Panc1 (cell line): ENCODE results near the gene CRABP1. TPM values are rescaled to one million over a fixed set of nuclear protein-coding genes. Genes with fewer than 3 reads are reported as not detected.
A peak's percentile ranks its signal among the peaks of the same experiment; 100 is the strongest.

ENCODE experiments used
- ATAC-seq: fragments of 200-7000 bp; cut with Tn5 transposase; 2 replicates; pipeline ENCODE4 v1.9.1; 2020; ENCODE audit warnings: mild to moderate bottlenecking, moderate library complexity
- BruUV-seq: library from RNA; stranded (reverse); fragments of 400-500 nt; replicated peaks from 2 replicates; lab custom pipeline; 2021; lab: Mats Ljungman, UMichigan
- CTCF ChIA-PET: fragments of 300-600 bp; sonication (Branson Sonifier 250); formaldehyde crosslinking; loops from one replicate; lab custom pipeline; 2022; ENCODE audit warnings: antibody characterized with exemption; lab: Charles Lee
- POLR2A ChIA-PET: fragments of 300-600 bp; sonication (Branson Sonifier 250); formaldehyde crosslinking; loops from one replicate; lab custom pipeline; 2022; ENCODE audit warnings: antibody characterized with exemption; lab: Charles Lee
- DNase-seq: peaks from one replicate; pipeline ENCODE4 v3.0.0-alpha.2; 2010; ENCODE audit warnings: low read depth, low spot score
- H3K27ac ChIP-seq: 2 replicates; pipeline ENCODE4 v1.5.1; 2011; ENCODE audit warnings: mild to moderate bottlenecking, low read length, inconsistent platforms
- H3K27me3 ChIP-seq: fragments of 200-500 bp; sonication (Bioruptor generic); 2 replicates; pipeline ENCODE4 v1.6.0; 2014; ENCODE audit warnings: low read length, inconsistent platforms; ENCODE audit not compliant: control insufficient read depth, insufficient read depth
- H3K36me3 ChIP-seq: fragments of 200-500 bp; sonication (Bioruptor generic); 2 replicates; pipeline ENCODE4 v1.5.1; 2014; ENCODE audit warnings: inconsistent platforms, mild to moderate bottlenecking, low read length, moderate library complexity; ENCODE audit not compliant: control insufficient read depth, insufficient read depth
- H3K4me1 ChIP-seq: 2 replicates; pipeline ENCODE4 v1.5.1; 2011; ENCODE audit warnings: inconsistent platforms, mild to moderate bottlenecking, low read length, moderate library complexity; ENCODE audit not compliant: control insufficient read depth, insufficient read depth
- H3K4me3 ChIP-seq, 2 experiments: 2 replicates each; pipeline ENCODE4 v1.5.1; 2011 to 2012; ENCODE audit warnings: low read depth in 2 of 2, low read length in 2 of 2, mild to moderate bottlenecking in 2 of 2, inconsistent platforms in 1 of 2, moderate library complexity in 1 of 2
- H3K9me3 ChIP-seq: fragments of 200-500 bp; sonication (Bioruptor generic); 2 replicates; pipeline ENCODE4 v1.5.1; 2014; ENCODE audit warnings: low read depth, mild to moderate bottlenecking, inconsistent platforms, low read length, moderate library complexity; ENCODE audit not compliant: control insufficient read depth, insufficient read depth
- POLR2AphosphoS5 ChIP-seq: IDR thresholded peaks from 2 replicates; pipeline ENCODE4 v1.6.1; 2012; ENCODE audit warnings: mild to moderate bottlenecking, low read depth, low read length, moderate library complexity
- SIN3A ChIP-seq: IDR thresholded peaks from 2 replicates; pipeline ENCODE4 v1.6.1; 2012; ENCODE audit warnings: low read depth, mild to moderate bottlenecking, low read length, moderate library complexity, borderline replicate concordance; ENCODE audit not compliant: insufficient read depth
- TCF7L2 ChIP-seq: IDR thresholded peaks from 2 replicates; pipeline ENCODE4 v1.6.1; 2011; ENCODE audit warnings: mild to moderate bottlenecking, low read depth, low read length, inconsistent platforms
- in situ Hi-C: cut with HindIII; loops from 2 replicates; pipeline ENCODE4 v1.10.0; 2016; ENCODE audit warnings: low sequenced_read_pairs, low pct_unique_long_range_greater_than_20kb
- intact Hi-C: fragments of 100-400 bp; cut with micrococcal nuclease; formaldehyde crosslinking; loops from one replicate; pipeline ENCODE4 v1.10.0; 2022; ENCODE audit not compliant: unreplicated experiment
- total RNA-seq: library from RNA; stranded (reverse); gene quantifications from one replicate; pipeline ENCODE4 v1.2.1, GENCODE V29; 2021; ENCODE audit not compliant: unreplicated experiment
- TF ChIP-seq, protein P1 (sequence below), 2 experiments: IDR thresholded peaks; 2 replicates each; pipeline ENCODE4 v1.6.1; 2011 to 2012; ENCODE audit warnings: low read depth in 2 of 2, control low read depth in 1 of 2, low read length in 1 of 2, mild to moderate bottlenecking in 1 of 2, moderate library complexity in 1 of 2; ENCODE audit not compliant: insufficient read depth in 1 of 2
- TF ChIP-seq, protein P2 (sequence below): fragments of 450-650 bp; IDR thresholded peaks from 2 replicates; pipeline ENCODE4 v1.5.1; 2017; ENCODE audit warnings: mild to moderate bottlenecking

Gene CRABP1
- total RNA-seq, 1 experiment from 2014 or later: 6.7 TPM

DNA sequence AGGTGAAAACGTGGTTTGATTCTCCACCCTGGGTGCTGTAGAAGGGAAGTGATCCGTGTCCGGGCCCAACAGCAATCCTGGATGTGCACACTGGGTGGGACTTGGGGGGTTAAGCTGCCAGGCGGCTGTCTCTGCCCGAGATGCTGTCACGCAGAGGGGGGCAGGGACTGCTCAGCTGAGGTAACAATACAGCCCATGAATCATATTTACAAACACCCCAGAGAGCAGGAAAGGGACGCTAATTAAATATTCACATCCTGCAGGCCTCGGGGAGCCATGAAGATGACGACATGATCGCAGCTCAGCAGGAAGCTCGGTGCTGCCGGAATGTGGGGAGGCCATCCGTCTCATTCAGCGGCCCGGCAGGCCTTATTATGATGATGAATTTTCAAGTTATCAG lies 17.9 kb upstream of the CRABP1 start:
- POLR2A ChIA-PET: no interaction called here
- no peaks in the 10 kb centered on the region for H3K36me3 ChIP-seq
- peaks cover 7% of the 10 kb centered on the region for H3K4me1 ChIP-seq
- intact Hi-C loops: no loop called here
- H3K27me3 ChIP-seq: no peaks in the 10 kb centered on the region
- no peak overlapping the region for H3K27ac ChIP-seq
- DNase-seq (no peak), ATAC-seq (peak; percentile 26; the same call in 1 of the 2 replicates)
- H3K9me3 ChIP-seq: no peaks in the 10 kb centered on the region
- no peak overlapping the region for H3K4me3 ChIP-seq
- TF ChIP-seq, protein P1, sequence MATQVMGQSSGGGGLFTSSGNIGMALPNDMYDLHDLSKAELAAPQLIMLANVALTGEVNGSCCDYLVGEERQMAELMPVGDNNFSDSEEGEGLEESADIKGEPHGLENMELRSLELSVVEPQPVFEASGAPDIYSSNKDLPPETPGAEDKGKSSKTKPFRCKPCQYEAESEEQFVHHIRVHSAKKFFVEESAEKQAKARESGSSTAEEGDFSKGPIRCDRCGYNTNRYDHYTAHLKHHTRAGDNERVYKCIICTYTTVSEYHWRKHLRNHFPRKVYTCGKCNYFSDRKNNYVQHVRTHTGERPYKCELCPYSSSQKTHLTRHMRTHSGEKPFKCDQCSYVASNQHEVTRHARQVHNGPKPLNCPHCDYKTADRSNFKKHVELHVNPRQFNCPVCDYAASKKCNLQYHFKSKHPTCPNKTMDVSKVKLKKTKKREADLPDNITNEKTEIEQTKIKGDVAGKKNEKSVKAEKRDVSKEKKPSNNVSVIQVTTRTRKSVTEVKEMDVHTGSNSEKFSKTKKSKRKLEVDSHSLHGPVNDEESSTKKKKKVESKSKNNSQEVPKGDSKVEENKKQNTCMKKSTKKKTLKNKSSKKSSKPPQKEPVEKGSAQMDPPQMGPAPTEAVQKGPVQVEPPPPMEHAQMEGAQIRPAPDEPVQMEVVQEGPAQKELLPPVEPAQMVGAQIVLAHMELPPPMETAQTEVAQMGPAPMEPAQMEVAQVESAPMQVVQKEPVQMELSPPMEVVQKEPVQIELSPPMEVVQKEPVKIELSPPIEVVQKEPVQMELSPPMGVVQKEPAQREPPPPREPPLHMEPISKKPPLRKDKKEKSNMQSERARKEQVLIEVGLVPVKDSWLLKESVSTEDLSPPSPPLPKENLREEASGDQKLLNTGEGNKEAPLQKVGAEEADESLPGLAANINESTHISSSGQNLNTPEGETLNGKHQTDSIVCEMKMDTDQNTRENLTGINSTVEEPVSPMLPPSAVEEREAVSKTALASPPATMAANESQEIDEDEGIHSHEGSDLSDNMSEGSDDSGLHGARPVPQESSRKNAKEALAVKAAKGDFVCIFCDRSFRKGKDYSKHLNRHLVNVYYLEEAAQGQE (IDR thresholded peaks at IDR 0.05; ENCODE audit: insufficient read depth in 1 of 2, low read depth in 2 of 2, low read length in 1 of 2): no peak
- TF ChIP-seq SIN3A (no peak), TCF7L2 (no peak), POLR2AphosphoS5 (no peak)
- TF ChIP-seq, protein P2, sequence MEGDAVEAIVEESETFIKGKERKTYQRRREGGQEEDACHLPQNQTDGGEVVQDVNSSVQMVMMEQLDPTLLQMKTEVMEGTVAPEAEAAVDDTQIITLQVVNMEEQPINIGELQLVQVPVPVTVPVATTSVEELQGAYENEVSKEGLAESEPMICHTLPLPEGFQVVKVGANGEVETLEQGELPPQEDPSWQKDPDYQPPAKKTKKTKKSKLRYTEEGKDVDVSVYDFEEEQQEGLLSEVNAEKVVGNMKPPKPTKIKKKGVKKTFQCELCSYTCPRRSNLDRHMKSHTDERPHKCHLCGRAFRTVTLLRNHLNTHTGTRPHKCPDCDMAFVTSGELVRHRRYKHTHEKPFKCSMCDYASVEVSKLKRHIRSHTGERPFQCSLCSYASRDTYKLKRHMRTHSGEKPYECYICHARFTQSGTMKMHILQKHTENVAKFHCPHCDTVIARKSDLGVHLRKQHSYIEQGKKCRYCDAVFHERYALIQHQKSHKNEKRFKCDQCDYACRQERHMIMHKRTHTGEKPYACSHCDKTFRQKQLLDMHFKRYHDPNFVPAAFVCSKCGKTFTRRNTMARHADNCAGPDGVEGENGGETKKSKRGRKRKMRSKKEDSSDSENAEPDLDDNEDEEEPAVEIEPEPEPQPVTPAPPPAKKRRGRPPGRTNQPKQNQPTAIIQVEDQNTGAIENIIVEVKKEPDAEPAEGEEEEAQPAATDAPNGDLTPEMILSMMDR: no peak
- no TSS peak for BruUV-seq
- CTCF ChIA-PET: no interaction called here
- in situ Hi-C loops: no loop called here

DNA sequence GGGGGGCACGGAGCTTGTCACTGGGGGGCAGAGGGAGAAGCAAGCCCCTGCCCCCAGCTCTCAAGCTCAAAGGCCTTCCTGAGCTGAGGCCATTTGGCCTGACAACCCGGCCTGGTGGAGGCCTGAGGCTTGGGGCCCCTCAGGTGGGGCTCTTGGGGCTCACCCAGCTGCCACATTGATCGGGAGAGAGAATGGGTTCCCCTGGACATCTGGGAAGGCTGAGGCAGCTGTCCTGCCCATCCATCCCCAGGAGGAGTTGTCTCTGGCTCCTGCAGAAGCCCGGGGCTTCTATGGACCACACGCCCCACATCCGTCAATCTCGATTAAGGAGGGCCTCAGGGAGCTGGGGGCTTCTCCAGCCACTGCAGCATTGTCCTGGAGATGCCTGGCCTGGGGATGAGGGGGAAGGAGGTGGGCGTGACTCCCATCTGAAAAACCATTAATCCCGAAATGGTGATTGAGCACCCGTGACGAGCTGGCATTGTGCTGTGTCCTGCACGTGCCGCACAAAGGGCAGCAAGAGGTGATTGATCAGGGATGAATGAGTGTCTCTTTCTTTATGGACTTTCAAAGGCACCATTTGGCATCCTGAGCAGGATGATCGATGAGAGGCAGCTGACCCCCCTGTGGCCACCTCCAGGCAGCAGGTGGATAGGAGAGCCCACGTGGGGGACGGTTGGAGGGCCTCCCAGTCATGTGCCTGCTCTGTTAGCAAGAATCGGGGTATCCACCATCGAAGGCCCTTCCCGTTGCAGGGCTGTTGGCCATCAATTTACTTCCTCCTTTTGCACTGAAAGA lies 17.2 kb upstream of the CRABP1 start:
- no peak for TF ChIP-seq POLR2AphosphoS5
- TF ChIP-seq, protein P2: no peak
- no peak for TF ChIP-seq SIN3A
- no peak for TF ChIP-seq TCF7L2
- TF ChIP-seq, protein P1 (IDR thresholded peaks at IDR 0.05; ENCODE audit: insufficient read depth in 1 of 2, low read depth in 2 of 2, low read length in 1 of 2): no peak
- in situ Hi-C loops: no loop called here
- ChIA-PET POLR2A (no interaction called here), CTCF (no interaction called here)
- intact Hi-C loops: no loop called here
- no peaks in the 10 kb centered on the region for H3K27me3 ChIP-seq
- no peaks in the 10 kb centered on the region for H3K9me3 ChIP-seq
- ATAC-seq (no peak), DNase-seq (no peak)
- BruUV-seq: no TSS peak
- H3K4me3 ChIP-seq: no peak overlapping the region
- no peaks in the 10 kb centered on the region for H3K36me3 ChIP-seq
- peaks cover 7% of the 10 kb centered on the region for H3K4me1 ChIP-seq
- no peak overlapping the region for H3K27ac ChIP-seq
